ENCODE measurements around the gene CTXND1. TPM values are rescaled to one million over a fixed set of nuclear protein-coding genes. Genes with fewer than 3 reads are reported as not detected.
A peak's percentile ranks its signal among the peaks of the same experiment; 100 is the strongest.

Gene CTXND1
- polyA plus RNA-seq, 1 donor = 11.0 TPM

DNA sequence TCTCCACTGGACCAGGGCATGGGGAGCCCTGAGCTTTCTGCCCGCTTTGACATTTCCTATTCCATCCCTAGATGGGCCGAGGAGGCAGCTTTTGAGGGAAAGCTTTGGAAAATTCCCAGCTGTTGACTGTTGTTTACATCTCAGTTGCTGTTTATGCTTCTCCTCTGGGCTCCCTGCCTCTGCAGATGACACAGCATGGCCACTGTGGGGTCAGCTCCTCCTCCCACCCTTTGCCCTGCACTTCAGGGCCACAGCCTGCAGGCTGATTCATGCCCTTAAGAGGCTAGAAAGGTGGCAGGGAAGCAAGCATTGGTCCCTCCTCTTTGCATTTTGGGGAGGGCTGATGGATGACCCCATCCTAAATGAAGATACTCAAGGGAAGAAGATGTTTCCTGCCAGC is 8.5 kb upstream of the CTXND1 start:
- DNase-seq = no peak

- no peak for DNase-seq
Observed at GRCh38 chr15:80259942-80260510, 8.0 kb upstream of the CTXND1 start.

- no peak for DNase-seq
Observed at GRCh38 chr15:80251428-80252120, 439 bp downstream of the CTXND1 start.

- DNase-seq = no peak
Observed at GRCh38 chr15:80250614-80251427, 1.2 kb downstream of the CTXND1 start.

GRCh38 chr15:80249973-80250372 is 2.0 kb downstream of the CTXND1 start:
- DNase-seq = no peak

DNA sequence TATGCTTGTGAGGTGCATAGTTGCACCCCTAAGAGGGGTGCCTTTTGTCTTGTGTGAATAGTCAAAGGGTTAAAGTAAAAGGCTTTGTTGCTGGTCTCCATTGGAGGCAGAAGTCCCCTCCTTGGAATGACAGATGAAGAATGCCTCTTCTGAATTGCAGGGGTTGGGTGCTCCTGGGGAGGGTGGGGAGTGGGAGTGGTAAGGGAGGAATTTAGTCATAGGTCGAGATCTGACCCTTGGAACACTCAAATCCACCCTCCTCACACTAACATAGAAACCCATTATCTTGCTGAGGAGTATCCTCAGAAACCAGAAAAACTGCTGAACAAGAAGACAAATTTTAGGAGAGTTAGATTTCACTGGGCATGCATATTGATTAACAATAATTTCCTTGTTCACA is 4.7 kb downstream of the CTXND1 start:
- no peak for DNase-seq

DNA sequence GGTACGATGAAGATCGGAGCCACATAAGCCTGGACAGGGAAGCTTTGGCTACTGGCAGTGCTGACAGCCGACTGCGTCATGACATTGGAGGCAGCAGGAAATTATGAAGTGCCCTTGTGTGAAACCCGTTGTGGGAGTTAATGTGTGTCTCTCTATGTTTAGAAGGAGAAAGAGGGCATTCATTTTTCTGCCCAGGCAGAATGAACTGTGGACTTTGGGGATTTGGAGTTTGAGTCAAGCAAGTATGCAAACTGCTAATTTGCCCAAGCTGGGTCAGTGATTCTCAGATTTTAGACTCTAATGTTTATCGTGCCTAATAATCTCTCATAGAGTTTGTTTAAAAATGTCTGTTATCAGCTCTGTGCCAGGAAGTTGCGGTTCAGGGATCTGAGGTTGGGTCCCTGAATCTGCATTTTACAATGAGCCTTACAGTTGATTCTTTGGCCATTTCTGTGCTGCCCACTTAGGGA is 5.6 kb downstream of the CTXND1 start:
- DNase-seq = no peak

GRCh38 chr15:80242802-80243201 is 9.2 kb downstream of the CTXND1 start:
- no peak for DNase-seq

DNA sequence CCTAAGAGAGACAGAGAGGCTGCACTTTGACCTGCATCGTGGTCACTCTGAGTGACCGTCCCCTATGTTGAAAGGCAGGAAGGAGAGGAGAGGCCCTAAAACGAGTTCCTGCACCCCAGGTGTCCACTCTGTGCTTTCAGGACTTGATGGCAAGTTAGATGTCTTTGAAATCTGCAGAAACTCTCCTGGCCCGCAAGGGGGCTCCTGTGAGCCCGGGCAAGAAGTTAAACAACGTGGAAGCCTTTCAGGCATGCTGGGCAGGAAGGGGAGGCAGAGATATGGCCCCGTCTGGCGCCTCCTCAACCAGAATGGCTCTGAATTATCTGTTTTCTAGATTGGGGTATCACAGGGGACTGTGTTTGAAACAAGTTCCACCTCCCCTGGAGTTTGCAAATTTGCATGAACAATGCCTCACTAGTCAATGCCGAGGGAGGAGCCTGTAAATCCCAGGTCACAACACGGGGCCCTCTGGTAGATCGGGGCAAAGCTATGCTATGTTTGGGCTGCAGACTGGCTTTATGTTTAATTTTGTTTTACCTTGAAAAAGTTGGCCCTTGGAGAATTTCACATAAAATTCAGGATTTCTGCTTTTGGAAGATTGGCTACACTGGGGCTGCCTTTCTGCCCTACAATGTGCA is 9.8 kb downstream of the CTXND1 start:
- DNase-seq = no peak

DNA sequence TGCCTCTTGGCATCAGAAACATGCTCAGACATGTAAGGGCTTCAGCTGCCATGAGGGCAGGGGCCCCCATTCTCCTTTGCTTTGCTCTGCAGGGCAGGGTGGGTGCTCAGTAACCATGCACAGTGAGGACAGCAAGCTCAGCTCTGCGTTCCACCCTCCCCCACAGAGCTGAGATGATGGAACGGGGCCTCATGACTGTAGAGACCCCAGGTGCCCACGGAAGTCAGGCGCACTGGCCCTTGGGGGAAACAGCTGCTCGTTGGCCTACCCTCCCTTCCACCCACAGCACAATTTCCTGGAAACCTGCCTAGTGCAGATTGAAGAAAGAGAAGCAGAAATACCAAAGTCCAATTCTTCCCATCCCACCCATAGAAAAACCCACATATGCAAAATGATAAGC is 10.5 kb downstream of the CTXND1 start:
- DNase-seq = no peak

GRCh38 chr15:80240276-80240675 is 11.7 kb downstream of the CTXND1 start:
- no peak for DNase-seq

GRCh38 chr15:80234883-80235282 is 17.1 kb downstream of the CTXND1 start:
- DNase-seq = no peak

GRCh38 chr15:80233581-80233980 is 18.4 kb downstream of the CTXND1 start:
- peak; percentile 59 for DNase-seq

DNA sequence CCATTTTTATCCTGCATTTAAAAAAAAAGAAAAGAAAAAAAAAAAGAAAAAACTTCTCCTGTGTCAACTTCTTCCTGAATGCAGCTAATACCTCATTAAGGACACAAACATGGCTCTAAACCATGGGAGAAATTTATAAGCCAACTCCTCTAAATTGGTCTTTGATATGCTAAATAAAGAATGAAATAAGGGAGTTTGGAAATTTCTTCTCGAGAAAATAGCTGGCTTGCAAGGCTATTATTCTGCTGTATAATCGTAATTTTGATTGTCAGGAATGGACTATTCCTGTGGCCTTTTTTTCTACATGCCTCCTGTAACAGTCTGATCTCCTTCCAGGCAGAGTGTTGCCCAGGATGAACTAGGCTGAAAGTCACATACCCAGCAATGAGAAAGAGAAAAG is 20.6 kb downstream of the CTXND1 start:
- no peak for DNase-seq

DNA sequence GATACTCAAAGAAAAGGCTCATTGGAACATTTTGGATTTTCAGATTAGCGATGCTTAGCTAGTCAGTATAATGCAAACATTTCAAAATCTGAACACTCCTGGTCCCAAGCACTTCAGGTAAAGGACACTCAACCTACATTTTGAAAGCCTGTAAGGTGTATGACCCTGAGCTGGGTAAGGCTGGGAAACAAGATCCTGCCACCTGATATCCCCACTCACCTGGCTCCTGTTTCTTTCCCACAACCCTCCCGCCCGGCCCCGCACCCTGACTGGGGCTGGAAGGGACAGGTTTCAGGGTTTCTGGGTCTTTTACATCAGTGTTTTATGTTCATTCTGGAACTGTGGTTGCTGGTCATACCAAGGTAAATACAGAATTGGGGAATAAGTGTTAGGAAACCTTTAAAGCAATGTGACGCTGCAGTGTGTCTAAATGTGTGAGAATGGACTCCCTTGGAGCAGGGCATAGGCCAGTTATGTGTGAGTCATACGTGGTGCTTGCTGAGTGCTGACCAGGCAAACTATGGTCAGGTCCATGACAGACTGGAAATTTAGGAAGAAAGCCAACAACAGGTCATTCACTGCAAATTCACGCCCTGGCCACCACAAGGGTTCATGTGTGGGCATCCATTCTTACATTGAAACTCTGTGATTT is 22.9 kb downstream of the CTXND1 start:
- no peak for DNase-seq

GRCh38 chr15:80219955-80220354 is 32.1 kb downstream of the CTXND1 start:
- no peak for DNase-seq

DNA sequence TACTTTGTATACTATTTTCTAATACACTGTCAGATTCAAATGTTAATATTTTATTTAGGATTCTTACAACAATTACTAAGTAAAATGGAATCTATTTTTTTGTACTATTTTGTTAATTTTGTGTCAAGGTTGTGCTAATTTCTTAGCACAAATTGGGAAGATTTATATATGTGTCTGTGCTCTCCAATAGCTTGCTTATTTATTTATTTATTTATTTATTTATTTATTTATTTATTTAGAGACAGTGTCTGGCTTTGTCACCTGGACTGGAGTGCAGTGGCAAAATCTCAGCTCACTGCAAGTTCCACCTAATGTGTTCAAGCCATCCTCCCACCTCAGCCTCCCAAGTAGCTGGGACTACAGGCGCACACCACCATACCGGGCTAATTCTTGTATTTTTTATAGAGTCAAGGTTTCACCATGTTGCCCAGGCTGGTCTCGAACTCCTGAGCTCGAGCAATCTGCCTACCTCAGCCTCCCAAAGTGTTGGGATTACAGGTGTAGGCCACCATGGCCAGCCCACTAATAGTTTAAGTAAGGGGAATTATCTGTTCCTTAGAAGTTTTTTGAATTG is 34.6 kb downstream of the CTXND1 start:
- no peak for DNase-seq

- no peak for DNase-seq
Observed at GRCh38 chr15:80216911-80217310, 35.1 kb downstream of the CTXND1 start.

DNA sequence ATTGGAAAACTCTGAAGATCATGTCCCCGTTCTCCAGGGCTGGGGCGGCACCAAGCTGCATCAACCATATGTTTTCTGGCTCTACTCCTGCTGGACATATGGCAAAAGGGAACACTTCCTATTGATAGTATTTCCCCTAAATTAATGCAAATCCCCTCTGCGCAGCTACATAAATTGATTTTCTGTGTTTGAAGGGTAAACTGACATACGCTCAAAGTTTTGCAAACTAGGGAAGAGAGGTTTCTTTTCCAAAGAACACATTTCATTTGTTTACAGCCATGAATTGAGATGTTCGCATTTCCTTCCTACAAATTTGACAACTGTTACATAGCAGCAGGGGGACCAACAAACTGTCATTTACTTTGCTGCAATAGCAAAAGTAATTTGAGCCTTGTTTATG is 35.9 kb downstream of the CTXND1 start:
- no peak for DNase-seq

GRCh38 chr15:80214910-80215309 is 37.1 kb downstream of the CTXND1 start:
- no peak for DNase-seq

DNA sequence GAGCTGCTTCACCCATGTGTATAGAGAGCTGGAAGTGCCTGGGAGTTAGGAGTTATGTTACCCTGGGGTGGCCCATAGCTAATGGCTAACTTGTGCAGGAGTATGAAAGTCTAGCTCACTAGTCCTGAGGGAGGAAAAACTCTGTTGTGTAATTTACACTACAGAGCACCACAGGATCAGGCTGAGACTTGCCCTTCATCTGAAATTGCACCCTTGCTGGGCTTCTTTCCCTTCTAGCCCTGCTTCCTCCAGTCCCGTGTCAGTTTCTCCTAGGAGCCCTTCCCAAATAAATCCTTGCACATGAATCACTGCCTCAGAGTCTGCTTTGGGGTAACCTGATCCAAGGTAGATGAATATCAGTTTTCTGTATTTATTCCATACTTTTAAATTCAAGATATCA is 40.0 kb downstream of the CTXND1 start:
- DNase-seq = no peak
